Trophoblast cell (in vitro differentiated cells and primary cell): Measurements from ENCODE around the gene FYN. TPM values are rescaled to one million over a fixed set of nuclear protein-coding genes. Genes with fewer than 3 reads are reported as not detected.

Source experiments
- DNase-seq, 2 donors: peaks; one replicate each; pipeline ENCODE4 v3.0.0-alpha.2; 2016
- H2AFZ ChIP-seq: 2 replicates; pipeline ENCODE4 v1.6.1; 2013; ENCODE audit warnings: low read length, moderate library complexity, mild to moderate bottlenecking; ENCODE audit not compliant: insufficient read depth, poor library complexity
- H2AK5ac ChIP-seq: 2 replicates; pipeline ENCODE4 v1.6.1; 2013; ENCODE audit warnings: mild to moderate bottlenecking, low read length
- H2BK120ac ChIP-seq: 2 replicates; pipeline ENCODE4 v1.6.1; 2013; ENCODE audit warnings: low read length, mild to moderate bottlenecking, moderate library complexity; ENCODE audit not compliant: insufficient read depth, poor library complexity
- H2BK12ac ChIP-seq: 2 replicates; pipeline ENCODE4 v1.6.1; 2013; ENCODE audit warnings: mild to moderate bottlenecking, low read length, moderate library complexity
- H2BK5ac ChIP-seq: 2 replicates; pipeline ENCODE4 v1.6.1; 2013; ENCODE audit warnings: low read length, low read depth, moderate library complexity, mild to moderate bottlenecking; ENCODE audit not compliant: poor library complexity
- H3K14ac ChIP-seq: 2 replicates; pipeline ENCODE4 v1.6.1; 2013; ENCODE audit warnings: mild to moderate bottlenecking, low read length
- H3K18ac ChIP-seq: 2 replicates; pipeline ENCODE4 v1.6.1; 2013; ENCODE audit warnings: mild to moderate bottlenecking, low read length
- H3K23ac ChIP-seq: 2 replicates; pipeline ENCODE4 v1.6.1; 2013; ENCODE audit warnings: low read length
- H3K27ac ChIP-seq: 2 replicates; pipeline ENCODE4 v1.5.1; 2013; ENCODE audit warnings: low read depth, mild to moderate bottlenecking, inconsistent platforms, low read length, moderate library complexity
- H3K27me3 ChIP-seq: 2 replicates; pipeline ENCODE4 v1.6.1; 2013; ENCODE audit warnings: inconsistent platforms, mild to moderate bottlenecking, low read length, moderate library complexity; ENCODE audit not compliant: insufficient read depth
- H3K36me3 ChIP-seq, 2 experiments: 1 replicate in 1 of 2; 2 replicates in 1 of 2; pipeline ENCODE4 v1.6.1; 2013; ENCODE audit warnings: low read length in 2 of 2, mild to moderate bottlenecking in 2 of 2, moderate library complexity in 1 of 2; ENCODE audit not compliant: insufficient read depth in 2 of 2, control insufficient read depth in 1 of 2
- H3K4ac ChIP-seq: 2 replicates; pipeline ENCODE4 v1.6.1; 2013; ENCODE audit warnings: low read depth, mild to moderate bottlenecking, low read length, moderate library complexity
- H3K4me1 ChIP-seq, 2 experiments: 1 replicate in 1 of 2; 2 replicates in 1 of 2; pipeline ENCODE4 v1.6.1; 2013; ENCODE audit warnings: low read length in 2 of 2, mild to moderate bottlenecking in 2 of 2, moderate library complexity in 1 of 2; ENCODE audit not compliant: insufficient read depth in 2 of 2, control insufficient read depth in 1 of 2
- H3K4me2 ChIP-seq: 2 replicates; pipeline ENCODE4 v1.6.1; 2013; ENCODE audit warnings: inconsistent platforms, mild to moderate bottlenecking, low read length, moderate library complexity
- H3K4me3 ChIP-seq: 2 replicates; pipeline ENCODE4 v1.5.1; 2013; ENCODE audit warnings: mild to moderate bottlenecking, low read depth, low read length, inconsistent platforms
- H3K79me1 ChIP-seq: one replicate; pipeline ENCODE4 v1.6.1; 2013; ENCODE audit warnings: low read length
- H3K79me2 ChIP-seq: 2 replicates; pipeline ENCODE4 v1.6.1; 2013; ENCODE audit warnings: low read length, mild to moderate bottlenecking; ENCODE audit not compliant: control insufficient read depth, insufficient read depth, poor library complexity
- H3K9ac ChIP-seq: 2 replicates; pipeline ENCODE4 v1.6.1; 2013; ENCODE audit warnings: mild to moderate bottlenecking, low read length
- H3K9me3 ChIP-seq: 2 replicates; pipeline ENCODE4 v1.6.1; 2013; ENCODE audit warnings: low read depth, mild to moderate bottlenecking, control low read depth, inconsistent platforms, low read length; ENCODE audit not compliant: insufficient read depth
- H4K12ac ChIP-seq: 2 replicates; pipeline ENCODE4 v1.6.1; 2013; ENCODE audit warnings: low read depth, mild to moderate bottlenecking, low read length, moderate library complexity
- H4K8ac ChIP-seq: 2 replicates; pipeline ENCODE4 v1.6.1; 2013; ENCODE audit warnings: low read depth, mild to moderate bottlenecking, low read length, moderate library complexity
- H4K91ac ChIP-seq: one replicate; pipeline ENCODE4 v1.6.1; 2013; ENCODE audit warnings: low read depth, mild to moderate bottlenecking, low read length, moderate library complexity
- WGBS: extraction: QIAGEN DNeasy Blood & Tissue Kit; methylation state at CpG from one replicate; pipeline ENCODE4 v1.1.7; 2013; ENCODE audit warnings: missing lambda C conversion rate; ENCODE audit not compliant: insufficient read length, insufficient coverage; ENCODE audit errors: extremely low coverage; 5-methylcytosine and 5-hydroxymethylcytosine counted together
- polyA plus RNA-seq: library from polyadenylated mRNA; stranded (reverse); fragments of 200-250 nt; gene quantifications from 2 replicates; pipeline ENCODE4 v1.2.3, GENCODE V29; 2013

The FYN gene
- 78.0 and 85.2 TPM in 2 replicates for polyA plus RNA-seq

GRCh38 chr6:111873178-111874024 is at the start of gene FYN:
Gene FYN, minus strand, starts transcription at chr6:111873452. Its CDS starts 153,401 bp downstream, at chr6:111720051.
- peak within 1 kb of the TSS; percentile 21 for H3K4ac ChIP-seq
- peak within 1 kb of the TSS; percentile 65 for H4K91ac ChIP-seq
- peak within 1 kb of the TSS; percentile 75 for H2AFZ ChIP-seq
- peak within 1 kb of the TSS; percentile 39 for H2BK5ac ChIP-seq
- H3K4me3 ChIP-seq = peak within 1 kb of the TSS; percentile 85
- peaks cover 3 to 6% of the 10 kb centered on the region in 2 experiments for H3K4me1 ChIP-seq
- H2BK12ac ChIP-seq = no peak within 1 kb of the TSS
- H3K4me2 ChIP-seq = peak within 1 kb of the TSS; percentile 97
- peak within 1 kb of the TSS; percentile 78 for H3K9ac ChIP-seq
- H3K79me2 ChIP-seq = peaks cover 5% of the 10 kb centered on the region
- peak within 1 kb of the TSS; percentile 53 for H2BK120ac ChIP-seq
- peak; percentile 98 to 99 for DNase-seq
- H4K12ac ChIP-seq = no peak within 1 kb of the TSS
- H2AK5ac ChIP-seq = no peak within 1 kb of the TSS
- peak within 1 kb of the TSS; percentile 46 for H3K18ac ChIP-seq
- peak within 1 kb of the TSS; percentile 82 for H4K8ac ChIP-seq
- peaks cover 4% of the 10 kb centered on the region for H3K79me1 ChIP-seq
- no CpG with 5 or more reads among the region's 75 CpGs for WGBS
- H3K27me3 ChIP-seq = no peaks in the 10 kb centered on the region
- H3K23ac ChIP-seq = no peak within 1 kb of the TSS
- no peaks in the 10 kb centered on the region for H3K9me3 ChIP-seq
- H3K14ac ChIP-seq = peak within 1 kb of the TSS; percentile 53
- peak within 1 kb of the TSS; percentile 38 for H3K27ac ChIP-seq
- H3K36me3 ChIP-seq = no peaks in the 10 kb centered on the region

GRCh38 chr6:111922454-111923297 is 49.4 kb upstream of the FYN start:
- no peaks in the 10 kb centered on the region for H3K27me3 ChIP-seq
- H4K12ac ChIP-seq = no peak overlapping the region
- H2BK120ac ChIP-seq = no peak overlapping the region
- no peak overlapping the region for H3K27ac ChIP-seq
- H2BK5ac ChIP-seq = no peak overlapping the region
- no peak overlapping the region for H3K4me3 ChIP-seq
- H3K23ac ChIP-seq = no peak overlapping the region
- H4K8ac ChIP-seq = no peak overlapping the region
- H3K18ac ChIP-seq = no peak overlapping the region
- H2BK12ac ChIP-seq = no peak overlapping the region
- H3K9ac ChIP-seq = no peak overlapping the region
- H3K36me3 ChIP-seq = no peaks in the 10 kb centered on the region
- no peak overlapping the region for H3K4me2 ChIP-seq
- H3K4ac ChIP-seq = no peak overlapping the region
- H3K14ac ChIP-seq = no peak overlapping the region
- no peaks in the 10 kb centered on the region for H3K9me3 ChIP-seq
- no peaks in the 10 kb centered on the region for H3K79me1 ChIP-seq
- H3K4me1 ChIP-seq = no peaks in the 10 kb centered on the region
- H3K79me2 ChIP-seq = no peaks in the 10 kb centered on the region
- H2AFZ ChIP-seq = no peak overlapping the region
- no peak overlapping the region for H4K91ac ChIP-seq
- no peak for DNase-seq
- H2AK5ac ChIP-seq = no peak overlapping the region

GRCh38 chr6:111921103-111921502 is 47.9 kb upstream of the FYN start:
- H3K79me2 ChIP-seq = no peaks in the 10 kb centered on the region
- DNase-seq = no peak
- H3K79me1 ChIP-seq = no peaks in the 10 kb centered on the region
- H3K18ac ChIP-seq = no peak overlapping the region
- no peak overlapping the region for H2AFZ ChIP-seq
- H4K91ac ChIP-seq = no peak overlapping the region
- WGBS = no CpG with 5 or more reads among the region's 1 CpG
- H3K4me1 ChIP-seq = no peaks in the 10 kb centered on the region
- no peak overlapping the region for H2BK5ac ChIP-seq
- H3K4ac ChIP-seq = no peak overlapping the region
- H3K4me2 ChIP-seq = no peak overlapping the region
- H2BK120ac ChIP-seq = no peak overlapping the region
- no peak overlapping the region for H2AK5ac ChIP-seq
- H3K27ac ChIP-seq = no peak overlapping the region
- no peak overlapping the region for H3K14ac ChIP-seq
- H3K4me3 ChIP-seq = no peak overlapping the region
- H3K9ac ChIP-seq = no peak overlapping the region
- no peaks in the 10 kb centered on the region for H3K27me3 ChIP-seq
- H4K12ac ChIP-seq = no peak overlapping the region
- no peak overlapping the region for H2BK12ac ChIP-seq
- no peaks in the 10 kb centered on the region for H3K9me3 ChIP-seq
- H3K23ac ChIP-seq = no peak overlapping the region
- no peaks in the 10 kb centered on the region for H3K36me3 ChIP-seq
- no peak overlapping the region for H4K8ac ChIP-seq

- Histone ChIP-seq H3K79me1 (no peaks in the 10 kb centered on the region), H3K9me3 (no peaks in the 10 kb centered on the region), H3K4me1 (no peaks in the 10 kb centered on the region), H3K14ac (no peak overlapping the region), H3K27ac (no peak overlapping the region), H3K18ac (no peak overlapping the region), H2BK5ac (no peak overlapping the region), H3K4ac (no peak overlapping the region), H3K4me2 (no peak overlapping the region), H3K27me3 (no peaks in the 10 kb centered on the region), H2AFZ (no peak overlapping the region), H3K23ac (no peak overlapping the region), H4K8ac (no peak overlapping the region), H3K79me2 (no peaks in the 10 kb centered on the region), H4K12ac (no peak overlapping the region), H4K91ac (no peak overlapping the region), H2BK12ac (no peak overlapping the region), H3K4me3 (no peak overlapping the region), H3K36me3 (no peaks in the 10 kb centered on the region), H2BK120ac (no peak overlapping the region), H2AK5ac (no peak overlapping the region), H3K9ac (no peak overlapping the region)
- no peak for DNase-seq
- WGBS = no CpG with 5 or more reads among the region's 7 CpGs
These were observed 47.3 kb upstream of the FYN start for GRCh38 chr6:111920578-111920977.
